Urinary bladder (tissue), 4 donors: ENCODE measurements around the gene KAT6B. TPM values are rescaled to one million over a fixed set of nuclear protein-coding genes. Genes with fewer than 3 reads are reported as not detected.
A peak's percentile ranks its signal among the peaks of the same experiment; 100 is the strongest.

Source experiments
- DNase-seq: peaks from one replicate; pipeline ENCODE4 v3.0.0-alpha.2; 2015; ENCODE audit errors: extremely low spot score
- H3K27ac ChIP-seq: one replicate; pipeline ENCODE4 v1.5.1; 2013; ENCODE audit warnings: low read depth, mild to moderate bottlenecking, moderate library complexity
- H3K36me3 ChIP-seq: one replicate; pipeline ENCODE4 v1.6.1; 2013; ENCODE audit warnings: mild to moderate bottlenecking, moderate library complexity; ENCODE audit not compliant: insufficient read depth
- H3K4me1 ChIP-seq: one replicate; pipeline ENCODE4 v1.6.1; 2013; ENCODE audit warnings: mild to moderate bottlenecking, moderate library complexity; ENCODE audit not compliant: insufficient read depth
- H3K4me3 ChIP-seq: one replicate; pipeline ENCODE4 v1.5.1; 2013; ENCODE audit warnings: low read depth, low read length
- WGBS: extraction: QIAGEN DNeasy Blood & Tissue Kit; methylation state at CpG from one replicate; pipeline ENCODE4 v1.1.7; 2013; 5-methylcytosine and 5-hydroxymethylcytosine counted together
- polyA plus RNA-seq: library from polyadenylated mRNA; stranded (reverse); fragments of 200-250 nt; gene quantifications from one replicate; pipeline ENCODE4 v1.2.3, GENCODE V29; 2013
- total RNA-seq: library from RNA; depleted of rRNA; stranded (reverse); fragments of >200 nt; gene quantifications from one replicate; pipeline ENCODE4 v1.2.3, GENCODE V29; 2014
- donor health status: healthy with polysubstance abuse.
- donor health status: healthy.

The KAT6B gene
- total and polyA plus RNA-seq, 2 donors, result 14.7 to 127 TPM

DNA sequence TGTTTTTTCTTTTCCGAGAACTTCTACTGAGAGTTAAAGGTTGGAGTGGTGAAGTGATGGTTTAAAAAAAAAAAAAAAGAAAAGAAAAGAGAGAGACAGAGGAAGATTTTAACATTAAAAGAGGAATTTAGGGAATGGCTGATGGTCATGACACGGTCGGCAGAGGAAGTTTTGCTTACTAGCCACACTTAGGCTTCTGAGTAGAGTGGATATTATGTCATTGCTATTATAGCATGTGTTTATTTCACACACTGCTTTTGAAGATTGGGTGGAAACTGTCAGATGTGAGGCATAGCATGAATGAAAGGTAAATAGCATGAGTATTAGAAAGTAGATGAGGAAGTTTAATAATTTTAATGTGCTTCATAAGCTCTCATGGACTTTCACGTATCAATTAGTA, 2.5 kb downstream of the KAT6B start:
- WGBS, result 66% methylated on average over 4 of the region's 4 CpGs
- H3K4me1 ChIP-seq, result peaks cover 1% of the 10 kb centered on the region
- no peak overlapping the region for H3K27ac ChIP-seq
- H3K36me3 ChIP-seq, result no peaks in the 10 kb centered on the region
- no peak overlapping the region for H3K4me3 ChIP-seq
- no peak for DNase-seq

DNA sequence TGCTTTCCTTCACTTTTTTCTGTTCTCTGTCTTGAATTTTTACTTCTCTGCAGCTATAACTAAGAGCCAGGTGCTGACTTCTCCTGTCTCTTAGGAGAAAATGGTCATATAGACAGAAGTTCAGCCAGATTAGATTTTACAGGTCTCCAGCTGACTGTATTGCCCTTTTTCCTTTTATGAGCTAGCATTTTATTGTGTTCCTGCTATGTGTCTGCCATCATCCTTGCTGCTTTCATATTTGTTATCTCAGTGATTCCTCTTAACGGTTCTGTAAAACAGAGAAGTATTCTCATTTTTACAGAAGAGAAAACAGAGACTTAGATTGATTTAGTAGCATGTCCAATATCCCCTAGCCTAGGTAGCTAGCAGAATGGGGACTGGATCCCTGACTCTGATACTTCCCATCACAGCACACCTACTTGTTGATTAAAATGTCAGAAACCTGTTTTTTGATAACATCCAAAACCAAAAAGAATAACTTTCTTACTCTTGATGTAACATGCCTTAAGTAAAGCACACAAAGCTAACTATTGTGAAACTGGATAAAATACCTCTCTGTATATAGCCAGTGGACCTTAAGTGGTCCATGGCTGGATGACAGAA, 5.2 kb downstream of the KAT6B start:
- Histone ChIP-seq H3K36me3 (no peaks in the 10 kb centered on the region), H3K4me3 (no peak overlapping the region), H3K27ac (peak overlapping the region; percentile 67), H3K4me1 (no peaks in the 10 kb centered on the region)
- WGBS, result 13% methylated on average over 1 of the region's 1 CpG
- DNase-seq, result no peak

DNA sequence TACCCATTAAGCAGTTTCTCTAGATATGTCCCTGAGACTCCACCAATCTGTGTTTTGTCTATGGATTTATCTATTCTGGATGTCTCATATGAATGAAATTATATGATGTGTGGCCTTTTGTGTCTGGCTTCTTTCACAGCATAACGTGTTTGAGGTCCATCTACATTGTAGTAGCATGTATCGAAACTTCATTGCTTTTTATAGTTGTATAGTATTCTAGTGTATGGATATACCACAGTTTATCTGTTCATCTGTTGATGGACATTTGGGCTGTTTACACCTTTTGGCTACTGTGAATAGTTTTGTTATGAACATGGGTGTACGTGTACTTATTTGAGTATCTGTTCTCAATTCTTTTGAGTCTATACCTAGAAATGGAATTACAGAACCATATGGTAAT, 9.6 kb downstream of the KAT6B start:
- Histone ChIP-seq H3K36me3 (no peaks in the 10 kb centered on the region), H3K27ac (no peak overlapping the region), H3K4me1 (no peaks in the 10 kb centered on the region), H3K4me3 (no peak overlapping the region)
- 96% methylated on average over 3 of the region's 3 CpGs for WGBS
- DNase-seq, result no peak

DNA sequence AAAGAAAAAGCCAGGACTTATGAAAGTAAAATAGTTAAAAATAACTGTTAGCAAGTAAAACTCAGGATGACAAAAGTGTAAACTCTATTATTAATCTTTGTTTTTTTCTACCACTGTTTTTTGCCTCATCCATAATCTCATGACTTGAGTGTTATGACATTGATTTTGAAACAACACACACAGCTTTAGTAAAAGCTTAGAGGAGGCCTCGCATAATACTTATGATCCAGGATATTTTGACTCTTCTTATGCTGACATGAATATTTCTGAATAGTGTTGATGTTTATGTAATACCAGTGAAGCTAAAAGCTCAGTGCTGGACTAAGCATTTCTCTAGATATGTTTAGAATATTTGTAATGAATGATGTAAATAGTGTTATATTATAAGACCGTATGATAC, 10.5 kb downstream of the KAT6B start:
- 38% methylated on average over 2 of the region's 2 CpGs for WGBS
- Histone ChIP-seq H3K27ac (no peak overlapping the region), H3K4me3 (no peak overlapping the region), H3K36me3 (no peaks in the 10 kb centered on the region), H3K4me1 (no peaks in the 10 kb centered on the region)
- no peak for DNase-seq

DNA sequence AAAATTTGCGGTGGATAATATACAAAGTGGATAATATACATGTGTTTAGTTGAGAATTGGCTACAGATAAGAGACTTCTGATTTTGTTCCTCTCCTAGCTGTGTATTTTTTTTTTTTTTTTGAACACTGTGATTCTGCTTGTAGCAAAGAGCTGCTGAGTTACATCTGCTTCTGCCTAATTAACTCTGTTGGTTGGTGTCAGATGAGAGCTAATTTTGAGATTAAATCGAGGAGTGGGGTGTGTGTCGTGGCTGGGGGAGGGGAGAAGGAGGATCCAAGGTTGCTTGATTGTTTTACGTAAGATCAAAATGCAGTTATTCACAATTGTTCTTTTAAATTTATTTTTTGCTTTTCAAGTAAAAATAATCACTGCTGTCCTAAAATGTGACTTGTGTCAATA, 11.3 kb downstream of the KAT6B start:
- no peak overlapping the region for H3K27ac ChIP-seq
- 74% methylated on average over 4 of the region's 4 CpGs for WGBS
- H3K4me1 ChIP-seq, result no peaks in the 10 kb centered on the region
- no peak overlapping the region for H3K4me3 ChIP-seq
- DNase-seq, result no peak
- no peaks in the 10 kb centered on the region for H3K36me3 ChIP-seq

DNA sequence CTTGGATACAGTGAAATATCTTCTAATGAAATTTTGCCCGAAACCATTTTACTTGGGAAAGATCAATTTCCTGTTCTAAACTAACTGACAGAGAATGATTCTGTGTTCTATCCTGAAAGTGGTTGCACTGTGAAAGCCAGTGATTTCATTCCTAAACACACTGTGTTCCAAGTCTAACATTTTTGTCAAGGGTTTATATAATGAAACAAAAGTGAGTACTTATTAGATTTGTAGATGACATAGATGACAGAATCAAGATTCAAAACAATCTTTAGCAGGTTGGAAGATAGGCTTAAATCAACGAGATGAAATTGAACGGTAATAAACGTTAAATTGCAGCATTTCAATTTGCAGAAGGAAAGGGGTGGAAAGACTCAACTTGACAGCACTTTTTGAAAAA, 13.3 kb downstream of the KAT6B start:
- Histone ChIP-seq H3K27ac (no peak overlapping the region), H3K4me3 (no peak overlapping the region), H3K4me1 (no peaks in the 10 kb centered on the region), H3K36me3 (no peaks in the 10 kb centered on the region)
- no peak for DNase-seq
- WGBS, result 58% methylated on average over 4 of the region's 4 CpGs

DNA sequence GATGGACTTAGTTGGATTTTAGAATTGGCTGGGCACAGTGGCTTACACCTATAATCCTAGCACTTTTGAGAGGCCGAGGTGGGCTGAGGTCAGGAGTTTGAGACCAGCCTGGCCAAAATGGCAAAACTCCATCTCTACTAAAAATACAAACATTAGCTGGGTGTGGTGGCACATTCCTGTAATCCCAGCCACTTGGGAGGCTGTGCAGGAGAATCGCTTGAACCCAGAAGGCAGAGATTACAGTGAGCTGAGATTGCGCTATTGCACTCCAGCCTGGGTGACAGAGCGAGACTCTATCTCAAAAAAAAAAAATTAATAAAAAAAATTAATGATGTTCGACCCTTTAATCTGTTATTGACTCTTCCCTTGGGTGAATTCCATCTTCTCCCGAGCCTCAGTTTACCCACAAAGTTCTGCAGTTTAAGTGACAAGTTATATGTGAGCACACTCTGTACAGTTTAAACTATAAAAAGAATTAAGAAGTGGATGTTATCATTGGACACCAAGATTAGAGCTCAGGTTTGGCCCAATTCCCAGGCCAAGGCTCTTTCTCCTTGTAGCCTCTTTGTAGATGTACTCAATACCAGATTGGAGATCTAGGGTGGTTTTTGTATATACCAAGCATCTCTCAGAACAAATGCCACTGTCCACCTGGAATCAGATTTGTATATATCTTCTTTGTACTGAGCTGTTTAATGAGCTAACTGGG, 15.0 kb downstream of the KAT6B start:
- Histone ChIP-seq H3K4me1 (no peaks in the 10 kb centered on the region), H3K4me3 (no peak overlapping the region), H3K27ac (no peak overlapping the region), H3K36me3 (no peaks in the 10 kb centered on the region)
- WGBS, result 66% methylated on average over 6 of the region's 6 CpGs
- no peak for DNase-seq

DNA sequence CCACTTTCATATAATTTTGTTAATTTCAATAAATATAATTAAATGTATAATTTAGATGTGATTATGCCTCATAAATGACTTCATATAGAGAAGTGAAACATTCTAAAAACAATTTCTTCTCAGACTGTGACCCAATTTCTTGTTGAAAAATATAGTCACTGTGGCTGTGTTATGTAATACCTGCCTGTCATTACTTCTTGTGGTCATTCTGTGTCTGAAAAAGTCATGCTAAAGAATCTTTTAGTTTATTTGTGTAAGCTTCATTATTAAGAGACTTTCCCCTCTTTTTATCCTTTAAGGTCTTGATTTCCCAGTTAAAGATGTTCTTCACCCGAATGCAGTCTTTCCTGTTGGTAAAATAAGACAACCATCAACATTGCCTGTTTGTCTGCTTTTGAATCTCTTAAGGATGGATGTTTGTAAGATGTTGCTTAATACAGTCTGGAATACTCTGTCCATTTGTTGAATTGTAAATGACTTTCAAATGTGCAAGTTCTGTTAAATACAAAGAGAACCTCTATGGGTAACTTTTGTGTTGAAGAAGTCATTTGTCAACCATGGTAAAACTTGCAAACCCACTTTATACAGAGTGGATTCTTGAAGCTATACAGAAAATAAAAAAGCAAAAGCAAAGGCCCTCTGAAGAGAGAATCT, 16.0 kb downstream of the KAT6B start:
- Histone ChIP-seq H3K4me3 (no peak overlapping the region), H3K4me1 (no peaks in the 10 kb centered on the region), H3K36me3 (no peaks in the 10 kb centered on the region), H3K27ac (no peak overlapping the region)
- DNase-seq, result no peak
- 83% methylated on average over 1 of the region's 1 CpG for WGBS

DNA sequence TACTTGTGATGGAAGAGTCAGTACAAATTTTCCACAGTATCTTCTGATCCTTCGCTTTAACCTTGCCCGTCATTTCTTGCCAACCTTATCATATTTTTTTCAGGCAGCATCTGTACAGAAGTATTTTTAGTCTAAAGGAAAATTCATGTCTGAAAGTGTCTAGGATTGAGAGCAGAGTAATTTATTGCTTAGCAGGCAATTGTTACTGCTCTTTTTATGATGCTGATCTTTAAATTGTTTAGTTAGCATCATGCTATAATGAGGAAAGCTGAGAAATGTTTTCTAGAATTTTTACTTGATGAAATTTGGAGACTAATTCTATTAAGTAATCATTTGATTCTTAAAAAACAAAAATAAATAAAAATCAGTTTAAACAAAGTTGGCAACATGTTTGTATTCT, 20.6 kb downstream of the KAT6B start:
- Histone ChIP-seq H3K4me1 (peaks cover 2% of the 10 kb centered on the region), H3K4me3 (no peak overlapping the region), H3K27ac (no peak overlapping the region), H3K36me3 (no peaks in the 10 kb centered on the region)
- no peak for DNase-seq
- 68% methylated on average over 2 of the region's 2 CpGs for WGBS

DNA sequence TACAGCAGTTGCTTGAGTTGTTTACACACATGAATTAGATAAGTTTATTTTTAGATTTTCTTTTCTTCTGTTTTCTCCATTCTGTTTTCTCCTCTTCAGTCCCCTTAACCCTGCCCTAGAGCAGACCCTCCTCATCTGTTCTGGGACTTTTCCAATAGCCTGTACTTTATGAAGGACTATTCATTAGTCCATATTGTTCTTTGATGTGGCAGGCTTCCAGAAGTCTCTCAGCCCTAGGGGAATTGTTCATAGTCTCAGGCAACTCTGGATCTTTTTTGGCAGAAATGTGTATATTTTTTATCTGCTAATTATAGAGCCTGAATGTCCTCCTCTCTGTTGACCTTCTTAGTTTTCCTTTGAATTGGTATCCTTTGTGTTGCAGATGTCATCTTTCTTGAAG, 25.4 kb downstream of the KAT6B start:
- no peak for DNase-seq
- no peak overlapping the region for H3K27ac ChIP-seq
- H3K4me1 ChIP-seq, result peaks cover 3% of the 10 kb centered on the region

DNA sequence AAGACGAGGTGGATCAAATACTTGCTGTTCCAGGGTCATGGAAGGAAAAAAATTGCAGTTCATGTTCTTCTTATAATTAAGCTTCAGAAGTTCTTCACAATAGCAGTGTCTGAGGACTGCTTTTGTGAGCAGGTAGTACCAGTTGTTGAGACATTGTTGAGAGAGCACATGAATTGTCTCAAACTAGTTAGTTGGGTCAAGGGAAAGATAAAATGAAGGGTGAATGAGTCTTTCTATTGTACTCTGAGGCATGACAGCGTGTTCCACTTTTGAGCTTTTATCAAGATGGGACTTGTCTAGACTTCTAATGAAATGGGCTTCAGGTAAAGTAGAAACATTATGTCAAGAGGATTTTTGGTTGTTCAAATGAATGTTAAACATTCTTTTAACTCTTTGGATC, 26.0 kb downstream of the KAT6B start:
- Histone ChIP-seq H3K36me3 (no peaks in the 10 kb centered on the region), H3K27ac (peak overlapping the region; percentile 1), H3K4me3 (no peak overlapping the region), H3K4me1 (peaks cover 3% of the 10 kb centered on the region)
- 82% methylated on average over 2 of the region's 2 CpGs for WGBS
- DNase-seq, result no peak

More for the DNA sequence above, 25.4 kb downstream of the KAT6B start:
- Histone ChIP-seq H3K36me3 (no peaks in the 10 kb centered on the region), H3K4me3 (no peak overlapping the region)

DNA sequence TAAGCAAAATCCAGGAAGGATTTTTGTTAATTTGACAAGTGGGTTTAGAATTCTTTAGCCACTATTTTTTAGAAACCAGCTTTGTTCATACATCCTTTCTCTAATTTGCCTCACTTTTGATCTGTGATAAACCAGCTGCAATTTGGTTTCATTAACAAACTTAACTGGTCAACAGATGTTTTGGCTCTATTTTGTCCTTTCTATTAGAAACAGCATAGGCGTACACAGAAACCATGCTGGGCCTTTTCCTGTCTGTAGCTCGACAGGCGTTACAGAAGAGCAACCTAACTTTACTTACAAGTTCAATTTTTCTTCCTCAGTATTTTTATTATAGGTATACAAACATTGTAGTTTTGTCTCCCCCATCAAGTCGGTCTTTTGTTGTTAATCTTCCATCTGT, 28.2 kb downstream of the KAT6B start:
- WGBS, result 40% methylated on average over 4 of the region's 4 CpGs
- Histone ChIP-seq H3K36me3 (no peaks in the 10 kb centered on the region), H3K4me3 (no peak overlapping the region), H3K4me1 (peaks cover 3% of the 10 kb centered on the region), H3K27ac (no peak overlapping the region)
- DNase-seq, result no peak

DNA sequence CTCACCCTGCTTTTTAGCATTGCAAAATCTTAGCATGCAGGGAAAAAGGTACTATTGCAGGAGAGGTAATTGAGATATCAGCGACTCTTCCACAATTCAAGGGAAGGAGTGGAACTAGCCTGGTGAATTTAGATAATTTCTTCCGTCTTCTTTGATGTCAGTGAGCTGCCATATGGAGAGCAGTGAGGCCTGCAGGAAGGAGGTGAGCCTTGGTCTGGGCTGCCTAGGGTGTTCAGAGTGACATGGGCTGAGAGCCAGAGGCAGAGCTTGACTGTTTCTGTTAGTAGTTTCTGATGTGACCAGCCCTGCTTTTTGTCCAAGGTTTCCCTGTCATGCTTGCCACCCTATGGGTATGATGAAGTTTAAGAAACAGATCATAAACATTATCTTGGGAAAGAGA, 28.6 kb downstream of the KAT6B start:
- no peak for DNase-seq
- 34% methylated on average over 2 of the region's 2 CpGs for WGBS
- H3K27ac ChIP-seq, result no peak overlapping the region
- peaks cover 3% of the 10 kb centered on the region for H3K4me1 ChIP-seq
- no peak overlapping the region for H3K4me3 ChIP-seq
- no peaks in the 10 kb centered on the region for H3K36me3 ChIP-seq

DNA sequence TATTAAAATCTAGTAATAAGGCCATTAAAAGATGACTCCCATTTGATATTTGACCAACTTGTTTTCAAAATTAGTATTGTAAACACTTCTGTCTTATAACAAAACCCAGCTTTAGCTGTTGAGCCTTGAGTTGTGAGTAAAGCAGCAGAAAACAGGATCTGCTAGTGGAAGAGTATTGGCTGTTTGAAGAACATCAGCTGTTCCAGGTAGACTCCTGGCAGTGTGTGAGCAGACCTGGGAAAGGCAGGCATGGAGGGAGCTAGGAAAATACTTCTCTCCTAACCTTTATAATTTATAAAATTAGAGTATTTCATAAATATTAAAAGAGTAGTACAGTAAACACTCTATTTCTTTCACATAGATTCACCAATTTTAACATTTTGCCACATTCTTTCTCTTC, 29.0 kb downstream of the KAT6B start:
- Histone ChIP-seq H3K27ac (no peak overlapping the region), H3K36me3 (no peaks in the 10 kb centered on the region), H3K4me3 (no peak overlapping the region), H3K4me1 (peaks cover 3% of the 10 kb centered on the region)
- no peak for DNase-seq
